Osteocyte (in vitro differentiated cells): ENCODE data around the gene RSPRY1. TPM values are rescaled to one million over a fixed set of nuclear protein-coding genes. Genes with fewer than 3 reads are reported as not detected.

Experiments used
- DNase-seq: peaks from one replicate; pipeline ENCODE4 v3.0.0; 2021; ENCODE audit warnings: mixed read lengths; ENCODE audit not compliant: unreplicated experiment; ENCODE audit errors: extremely low spot score
- H3K27ac Mint-ChIP-seq: one replicate; pipeline ENCODE4 v1.8.0; 2021; ENCODE audit warnings: mild to moderate bottlenecking, mixed read lengths; ENCODE audit not compliant: unreplicated experiment
- H3K27me3 Mint-ChIP-seq: one replicate; pipeline ENCODE4 v1.8.0; 2021; ENCODE audit warnings: mixed read lengths; ENCODE audit not compliant: unreplicated experiment
- H3K36me3 Mint-ChIP-seq: one replicate; pipeline ENCODE4 v1.8.0; 2021; ENCODE audit warnings: mixed read lengths; ENCODE audit not compliant: unreplicated experiment
- H3K4me1 Mint-ChIP-seq: one replicate; pipeline ENCODE4 v1.8.0; 2021; ENCODE audit warnings: mixed read lengths; ENCODE audit not compliant: unreplicated experiment
- H3K4me3 Mint-ChIP-seq: one replicate; pipeline ENCODE4 v1.8.0; 2021; ENCODE audit warnings: mild to moderate bottlenecking, moderate library complexity, mixed read lengths; ENCODE audit not compliant: unreplicated experiment
- H3K9me3 Mint-ChIP-seq: one replicate; pipeline ENCODE4 v1.8.0; 2021; ENCODE audit warnings: mixed read lengths; ENCODE audit not compliant: unreplicated experiment
- CTCF ChIP-seq: fragments of 200-600 bp; sonication (generic); IDR thresholded peaks from 2 replicates; pipeline ENCODE4 v1.5.0; 2021; ENCODE audit warnings: antibody characterized with exemption, mild to moderate bottlenecking, moderate library complexity
- total RNA-seq: library from RNA; stranded (reverse); gene quantifications from 2 replicates; pipeline ENCODE4 v1.2.1, GENCODE V29; 2021

Gene RSPRY1
- total RNA-seq, 1 donor from 2014 or later = 49.3 TPM

GRCh38 chr16:57253466-57253865, 67.3 kb downstream of the RSPRY1 start:
- Mint-ChIP-seq H3K4me3 (no peak overlapping the region), H3K27ac (no peak overlapping the region), H3K36me3 (peaks cover 32% of the 10 kb centered on the region), H3K4me1 (no peaks in the 10 kb centered on the region), H3K9me3 (no peaks in the 10 kb centered on the region), H3K27me3 (no peaks in the 10 kb centered on the region)
- TF ChIP-seq CTCF = no peak
- no peak for DNase-seq

GRCh38 chr16:57255686-57256415, 69.7 kb downstream of the RSPRY1 start:
- Mint-ChIP-seq H3K27ac (no peak overlapping the region), H3K4me1 (peaks cover 13% of the 10 kb centered on the region), H3K36me3 (peaks cover 16% of the 10 kb centered on the region), H3K9me3 (no peaks in the 10 kb centered on the region), H3K4me3 (no peak overlapping the region), H3K27me3 (no peaks in the 10 kb centered on the region)
- no peak for TF ChIP-seq CTCF
- DNase-seq = no peak

GRCh38 chr16:57256601-57257395, 70.7 kb downstream of the RSPRY1 start:
- Mint-ChIP-seq H3K36me3 (peaks cover 11% of the 10 kb centered on the region), H3K4me3 (no peak overlapping the region), H3K27ac (no peak overlapping the region), H3K4me1 (peaks cover 15% of the 10 kb centered on the region), H3K27me3 (no peaks in the 10 kb centered on the region), H3K9me3 (no peaks in the 10 kb centered on the region)
- no peak for TF ChIP-seq CTCF
- no peak for DNase-seq

GRCh38 chr16:57257455-57258070, 71.4 kb downstream of the RSPRY1 start:
- Mint-ChIP-seq H3K27ac (no peak overlapping the region), H3K36me3 (peaks cover 5% of the 10 kb centered on the region), H3K4me1 (peaks cover 15% of the 10 kb centered on the region), H3K9me3 (no peaks in the 10 kb centered on the region), H3K4me3 (no peak overlapping the region), H3K27me3 (no peaks in the 10 kb centered on the region)
- no peak for TF ChIP-seq CTCF
- DNase-seq = no peak
